GM12865 (cell line): ENCODE data around the gene TGM4.

Source experiments
- DNase-seq: peaks from one replicate; pipeline ENCODE4 v3.0.0; 2010; ENCODE audit warnings: low read depth
- H3K4me3 ChIP-seq: 2 replicates; pipeline ENCODE4 v1.5.1; 2011; ENCODE audit warnings: mild to moderate bottlenecking, low read depth, low read length, control low read depth
- CTCF ChIP-seq: IDR thresholded peaks from 2 replicates; pipeline ENCODE4 v1.5.1; 2011; ENCODE audit warnings: low read length, control low read depth, low read depth, inconsistent platforms; ENCODE audit not compliant: insufficient read depth; ENCODE audit errors: missing control alignments

TGM4 gene

DNA sequence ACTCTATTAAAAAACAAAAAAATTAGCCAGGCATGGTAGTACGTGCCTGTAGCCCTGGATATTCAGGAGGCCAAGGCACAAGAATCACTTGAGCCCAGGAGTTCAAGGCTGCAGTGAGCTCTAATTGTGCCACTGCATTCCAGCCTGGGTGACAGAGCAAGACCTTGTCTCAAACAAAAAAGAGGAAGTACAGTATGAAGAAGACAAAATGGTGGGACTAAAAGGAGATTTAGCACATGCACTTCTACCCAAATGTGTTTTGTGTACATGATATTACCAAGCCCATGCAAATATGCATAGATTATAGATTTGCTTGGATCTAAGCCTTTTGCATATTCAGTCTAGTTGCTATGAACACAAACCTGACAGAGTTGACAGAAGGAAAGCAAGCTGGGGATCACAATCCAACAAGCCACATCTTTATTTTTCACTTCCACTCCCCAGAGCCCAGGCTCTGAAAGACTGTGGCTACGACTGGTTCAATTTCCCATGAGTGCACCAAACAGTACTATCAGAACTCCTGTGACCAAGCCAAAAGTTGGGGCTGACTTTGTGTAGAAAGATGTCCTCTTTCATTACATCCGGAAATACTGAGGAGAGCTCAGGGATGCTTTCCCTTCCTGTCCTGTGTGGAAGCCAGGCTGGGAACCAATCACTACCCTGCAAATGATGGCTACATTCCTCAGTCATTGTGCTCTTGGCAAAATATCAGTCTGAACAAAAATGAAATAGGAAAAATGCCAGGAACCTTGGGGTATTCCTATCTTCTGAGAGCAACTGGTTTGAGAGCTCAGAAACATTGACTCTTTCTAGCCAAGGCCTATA, 49.4 kb downstream of the TGM4 start:
- no peak for DNase-seq
- TF ChIP-seq CTCF = no peak
- no peak overlapping the region for H3K4me3 ChIP-seq

DNA sequence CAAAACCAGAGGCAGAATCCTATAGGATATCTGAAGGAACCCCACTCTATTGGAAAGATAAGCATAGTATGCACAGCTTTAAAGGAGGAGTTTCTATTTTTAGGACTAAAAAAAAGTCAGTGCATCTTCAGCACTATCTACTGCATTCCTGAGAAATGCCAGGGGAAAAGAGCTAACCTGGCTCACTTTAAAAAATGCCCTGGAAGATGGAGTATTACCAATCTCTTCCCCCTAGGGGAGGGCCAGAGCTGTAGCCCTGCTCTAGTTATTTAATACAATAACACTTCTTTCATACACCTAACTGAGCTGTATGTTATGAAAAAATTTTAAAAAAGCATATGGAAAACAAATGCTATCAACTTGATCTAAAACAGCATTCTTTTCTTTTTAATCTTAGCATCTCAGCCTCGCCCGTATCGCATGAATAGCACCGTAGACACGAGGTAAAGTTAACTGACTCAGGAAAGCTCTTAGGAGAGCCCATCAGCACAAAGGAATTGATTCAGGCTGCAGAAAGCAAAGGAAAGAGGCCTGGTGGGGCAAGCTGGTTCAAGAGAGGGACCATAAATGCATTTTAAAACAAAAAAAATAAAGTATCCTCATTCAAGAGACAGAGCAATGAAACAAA, 50.2 kb downstream of the TGM4 start:
- no peak for DNase-seq
- no peak for TF ChIP-seq CTCF
- H3K4me3 ChIP-seq = no peak overlapping the region

DNA sequence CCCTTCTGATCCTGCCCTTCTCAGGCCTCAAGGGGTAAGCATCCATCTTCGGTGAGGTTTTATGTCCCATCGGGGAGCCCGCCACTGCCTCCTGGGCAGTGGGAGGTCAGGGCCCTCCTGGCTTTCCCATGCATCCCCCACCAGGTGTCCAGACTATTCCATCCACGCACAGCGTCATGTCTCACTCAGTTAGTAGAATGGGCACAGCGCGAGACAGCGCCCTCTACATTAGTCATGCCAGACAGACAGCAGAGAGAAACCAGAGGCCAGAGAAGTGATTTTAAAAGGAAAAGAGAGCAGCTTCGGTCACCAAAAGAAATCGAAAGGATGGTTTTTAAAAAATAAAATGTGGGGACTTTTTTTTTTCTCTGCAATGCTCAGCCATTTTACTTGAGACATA, 51.8 kb downstream of the TGM4 start:
- H3K4me3 ChIP-seq = no peak overlapping the region
- no peak for DNase-seq
- TF ChIP-seq CTCF = no peak

- no peak for TF ChIP-seq CTCF
- no peak for DNase-seq
- no peak overlapping the region for H3K4me3 ChIP-seq
Measured at GRCh38 chr3:44926921-44927320, 52.5 kb downstream of the TGM4 start.

GRCh38 chr3:44927371-44927770, 53.0 kb downstream of the TGM4 start:
- TF ChIP-seq CTCF = no peak
- H3K4me3 ChIP-seq = no peak overlapping the region
- DNase-seq = no peak

DNA sequence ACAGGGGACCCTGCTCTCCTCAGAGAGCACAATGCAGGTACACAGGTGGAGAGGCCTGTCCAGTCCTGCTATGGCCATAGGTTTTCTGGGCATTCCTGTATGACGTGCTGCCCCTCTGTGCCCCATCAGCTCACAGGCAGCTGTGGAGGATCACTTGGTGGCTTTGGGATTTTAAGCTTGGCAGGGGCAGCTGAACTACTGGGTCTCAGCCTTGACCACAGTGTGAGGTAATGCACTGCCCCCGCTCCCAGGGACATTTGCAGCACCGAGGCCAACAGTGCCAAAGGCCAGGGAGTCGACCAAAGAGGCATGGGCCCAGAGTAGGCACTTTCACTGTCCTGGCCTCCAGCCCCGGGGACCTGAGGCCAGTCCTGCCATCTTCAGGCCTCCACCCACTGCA, 55.4 kb downstream of the TGM4 start:
- no peak for DNase-seq
- no peak overlapping the region for H3K4me3 ChIP-seq
- TF ChIP-seq CTCF = no peak
